ENCODE measurements around the gene FAM81A. TPM values are rescaled to one million over a fixed set of nuclear protein-coding genes. Genes with fewer than 3 reads are reported as not detected.
"Not testable (repeated sequence)": the region's sequence is repeated elsewhere in the genome, so short reads cannot be mapped to it uniquely, and the experiment has no call there.

FAM81A gene
- total and polyA plus RNA-seq, 3 experiments from 2014 or later = 0.83 to 0.97 TPM; not detected in 1

DNA sequence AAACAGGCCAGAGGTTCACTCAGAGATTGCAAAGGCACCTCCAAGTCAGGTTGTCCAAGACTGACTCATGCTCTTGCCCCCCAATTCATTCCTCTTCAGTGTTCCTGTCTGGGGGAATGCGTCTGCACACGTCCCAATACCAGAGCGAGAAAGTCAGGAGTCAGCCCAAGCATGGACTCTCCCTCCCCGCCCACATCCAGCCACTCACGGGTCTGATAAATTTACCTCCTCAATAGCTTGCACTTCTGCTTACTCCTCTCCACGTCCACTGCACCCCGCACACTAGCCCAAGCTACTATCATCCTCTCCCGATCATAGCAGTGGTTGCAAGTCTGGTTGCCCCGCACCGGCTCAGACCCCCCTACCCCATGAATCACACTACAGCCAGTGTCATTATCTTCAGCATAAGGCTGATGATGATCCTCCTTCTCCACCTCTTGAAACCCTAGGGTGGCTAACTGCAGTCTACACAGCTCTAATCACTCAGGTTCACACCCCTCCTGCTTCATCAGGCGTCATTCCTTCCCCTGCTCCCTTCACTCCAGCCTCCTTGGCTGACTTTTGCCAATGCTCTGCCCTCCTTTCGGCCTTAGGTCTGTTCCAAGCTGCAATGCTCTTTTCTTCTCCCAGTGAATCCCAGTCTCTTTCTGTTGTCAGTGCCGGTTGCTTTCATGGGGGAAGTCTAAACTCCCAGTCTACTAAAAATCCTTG lies 37.7 kb upstream of the FAM81A start:
- Mint-ChIP-seq H3K9me3 (no peaks in the 10 kb centered on the region), H3K4me3 (no peak overlapping the region), H3K27ac (no peak overlapping the region), H3K36me3 (peaks cover 0 to 3% (median 0%) of the 10 kb centered on the region in 3 donors), H3K27me3 (peaks cover 5 to 39% of the 10 kb centered on the region in 2 donors), H3K4me1 (peaks cover 0 to 4% (median 3%) of the 10 kb centered on the region in 3 donors)
- POLR2A ChIA-PET = no interaction called here
- CTCF ChIA-PET = interaction anchor here (1.1 kb wide), 1 partner anchor 13 kb away, joined by 3 read pairs; no protein-coding TSS in a partner anchor
- no peaks in the 10 kb centered on the region for H3K27me3 ChIP-seq (ENCODE audit: insufficient read depth, low read length, poor library complexity, severe bottlenecking)
- H3K27ac ChIP-seq (ENCODE audit: low read depth, low read length) = no peak overlapping the region
- no peaks in the 10 kb centered on the region for H3K4me1 ChIP-seq (ENCODE audit: insufficient read depth, low read length)
- DNase-seq = no peak
- no peaks in the 10 kb centered on the region for H3K36me3 ChIP-seq (ENCODE audit: insufficient read depth, low read length)
- H3K9me3 ChIP-seq (ENCODE audit: low read length) = no peaks in the 10 kb centered on the region
- no peak overlapping the region for H3K4me3 ChIP-seq (ENCODE audit: low read length)

DNA sequence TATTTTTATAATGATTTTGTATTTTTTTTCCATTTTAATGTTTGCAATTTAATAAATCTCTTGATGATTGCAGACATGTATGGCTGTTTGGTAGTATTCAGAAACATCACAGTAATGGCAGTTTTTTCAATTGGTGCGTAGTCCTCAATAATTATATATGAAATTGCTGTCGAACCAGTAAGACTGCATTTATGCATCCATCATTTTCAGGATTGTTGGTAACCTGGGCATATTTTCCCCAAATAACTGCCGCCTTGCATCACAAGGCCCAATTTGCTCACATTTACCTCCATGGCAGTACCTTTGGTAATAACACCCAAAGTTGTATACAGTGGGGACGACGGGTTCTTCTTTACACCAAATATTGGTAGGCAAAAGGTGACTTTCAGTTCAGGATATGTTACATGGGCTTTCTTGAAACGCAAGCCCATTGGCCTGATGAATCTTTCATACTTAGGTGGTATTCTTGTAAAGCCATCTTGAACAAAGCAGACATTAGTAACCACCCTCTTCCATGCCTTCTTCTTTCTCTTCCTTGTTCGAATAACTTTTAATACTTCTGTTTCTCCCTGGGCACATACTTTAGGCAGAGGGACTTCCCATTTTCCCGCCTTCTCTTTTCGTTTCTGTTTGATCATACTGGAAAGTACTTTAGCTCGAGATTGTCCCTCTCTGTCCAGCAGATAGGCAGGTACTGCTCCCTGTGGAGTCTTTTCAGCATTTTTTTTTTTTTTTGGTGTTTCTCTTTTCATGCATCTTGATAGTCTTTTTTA lies 36.7 kb upstream of the FAM81A start:
- POLR2A ChIA-PET; H3K27ac ChIP-seq (ENCODE audit: low read depth, low read length); H3K4me3 Mint-ChIP-seq; CTCF ChIA-PET; H3K4me1 Mint-ChIP-seq; H3K4me1 ChIP-seq (ENCODE audit: insufficient read depth, low read length); DNase-seq; H3K9me3 Mint-ChIP-seq; H3K4me3 ChIP-seq (ENCODE audit: low read length); H3K36me3 ChIP-seq (ENCODE audit: insufficient read depth, low read length); H3K27ac Mint-ChIP-seq; H3K36me3 Mint-ChIP-seq; H3K27me3 ChIP-seq (ENCODE audit: insufficient read depth, low read length, poor library complexity, severe bottlenecking); H3K9me3 ChIP-seq (ENCODE audit: low read length): not testable (repeated sequence)
- peaks cover under 1 to 35% of the 10 kb centered on the region in 2 donors for H3K27me3 Mint-ChIP-seq

DNA sequence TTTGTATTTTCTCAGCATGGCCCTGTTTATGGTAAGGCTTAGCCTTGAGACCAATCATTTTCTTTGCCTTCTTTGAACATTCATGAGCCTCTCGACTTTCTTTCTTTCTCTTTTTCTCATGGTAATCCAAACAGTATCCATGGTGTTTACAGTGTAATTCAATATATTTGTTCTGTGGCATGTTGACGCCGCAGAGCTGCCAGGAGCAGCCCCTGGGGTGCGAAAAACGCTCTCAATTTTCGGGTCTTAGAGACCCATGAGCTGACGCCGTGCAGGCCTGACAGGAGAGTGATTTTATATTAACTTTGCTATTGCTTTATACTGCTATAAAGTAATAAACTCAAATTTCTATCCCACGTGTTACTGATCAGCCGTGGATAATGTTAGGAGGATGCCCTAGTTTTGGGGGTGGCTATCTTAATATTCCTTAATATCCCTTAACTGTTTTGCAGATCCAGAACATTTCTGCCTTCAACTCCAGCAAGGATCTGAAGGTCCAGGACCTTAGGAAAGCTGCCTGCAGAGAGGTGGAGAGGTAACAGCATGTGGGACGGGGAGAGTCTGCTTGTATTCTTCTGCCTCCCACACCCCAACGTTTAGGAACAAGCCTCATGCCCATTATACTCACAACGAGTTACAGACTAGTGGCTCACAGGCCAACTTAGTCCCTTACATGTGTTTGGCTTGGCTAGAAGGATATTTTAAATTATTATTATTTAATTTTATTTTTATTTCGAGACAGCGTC lies 36.0 kb upstream of the FAM81A start:
- no peak overlapping the region for H3K27ac ChIP-seq (ENCODE audit: low read depth, low read length)
- Mint-ChIP-seq H3K36me3 (peaks cover 0 to 3% (median 0%) of the 10 kb centered on the region in 3 donors), H3K4me3 (no peak overlapping the region), H3K9me3 (no peaks in the 10 kb centered on the region), H3K27ac (no peak overlapping the region), H3K27me3 (peaks cover 0 to 27% of the 10 kb centered on the region in 2 donors), H3K4me1 (peaks cover 0 to 4% (median 3%) of the 10 kb centered on the region in 3 donors)
- no peaks in the 10 kb centered on the region for H3K9me3 ChIP-seq (ENCODE audit: low read length)
- ChIA-PET CTCF (no interaction called here), POLR2A (no interaction called here)
- no peak for DNase-seq
- no peak overlapping the region for H3K4me3 ChIP-seq (ENCODE audit: low read length)
- H3K27me3 ChIP-seq (ENCODE audit: insufficient read depth, low read length, poor library complexity, severe bottlenecking) = no peaks in the 10 kb centered on the region
- no peaks in the 10 kb centered on the region for H3K4me1 ChIP-seq (ENCODE audit: insufficient read depth, low read length)
- no peaks in the 10 kb centered on the region for H3K36me3 ChIP-seq (ENCODE audit: insufficient read depth, low read length)

DNA sequence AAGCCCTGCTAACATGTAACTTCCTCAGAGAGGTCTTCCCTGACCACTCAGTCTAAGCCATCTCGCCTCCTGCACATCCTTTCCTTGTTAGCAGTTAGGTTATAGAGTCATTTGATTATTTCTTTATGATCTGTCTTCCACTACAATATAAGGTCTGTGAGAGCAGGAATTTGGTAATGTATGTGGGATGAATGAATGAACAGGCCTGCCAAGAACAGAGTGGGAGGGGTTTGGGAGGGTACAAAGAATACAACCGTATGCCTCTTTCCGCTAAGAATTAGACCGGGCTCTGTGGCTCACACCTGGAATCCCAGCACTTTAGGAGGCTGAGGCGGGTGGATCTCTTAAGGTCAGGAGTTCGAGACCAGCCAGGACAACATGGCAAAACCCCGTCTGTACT lies 32.9 kb upstream of the FAM81A start:
- Histone ChIP-seq H3K4me1 (ENCODE audit: insufficient read depth, low read length) (no peaks in the 10 kb centered on the region), H3K27ac (ENCODE audit: low read depth, low read length) (no peak overlapping the region), H3K4me3 (ENCODE audit: low read length) (no peak overlapping the region), H3K27me3 (ENCODE audit: insufficient read depth, low read length, poor library complexity, severe bottlenecking) (no peaks in the 10 kb centered on the region), H3K36me3 (ENCODE audit: insufficient read depth, low read length) (no peaks in the 10 kb centered on the region), H3K9me3 (ENCODE audit: low read length) (no peaks in the 10 kb centered on the region)
- ChIA-PET CTCF (interaction anchor here (0.7 to 1.1 kb wide), 2 partner anchors 11 to 21 kb away, joined by 3 to 4 read pairs; no protein-coding TSS in a partner anchor), POLR2A (no interaction called here)
- no peak overlapping the region for H3K27ac Mint-ChIP-seq
- H3K9me3 Mint-ChIP-seq = no peaks in the 10 kb centered on the region
- peaks cover under 1 to 2% (median 2%) of the 10 kb centered on the region in 3 donors for H3K4me1 Mint-ChIP-seq
- H3K36me3 Mint-ChIP-seq = no peaks in the 10 kb centered on the region
- H3K4me3 Mint-ChIP-seq = no peak overlapping the region
- peaks cover 2 to 18% of the 10 kb centered on the region in 2 donors for H3K27me3 Mint-ChIP-seq
- no peak for DNase-seq

DNA sequence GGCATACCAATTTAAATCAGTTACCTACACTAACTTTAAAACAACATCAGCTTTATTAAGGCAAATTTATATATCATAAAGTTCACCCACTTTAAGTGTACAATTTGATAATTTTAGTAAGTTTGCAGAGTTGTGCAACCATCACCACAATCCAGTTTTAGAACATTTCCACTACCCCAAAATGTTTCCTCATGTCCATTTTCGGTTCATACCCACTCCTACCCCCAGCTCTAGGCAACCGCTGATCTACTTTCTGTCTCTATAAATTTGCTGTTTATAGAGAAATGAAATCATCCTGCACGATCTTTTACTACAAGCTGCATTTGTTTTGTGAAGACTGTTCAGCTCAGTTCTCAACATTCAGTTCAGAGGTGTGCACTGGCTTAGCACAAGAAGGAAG lies 31.5 kb upstream of the FAM81A start:
- ChIA-PET POLR2A (no interaction called here), CTCF (interaction anchor here (0.7 to 1.2 kb wide), 2 partner anchors 12 to 1859 kb away, joined by 3 read pairs; no protein-coding TSS in a partner anchor)
- DNase-seq = no peak
- H3K4me3 ChIP-seq (ENCODE audit: low read length) = no peak overlapping the region
- peaks cover 2 to 10% of the 10 kb centered on the region in 2 donors for H3K27me3 Mint-ChIP-seq
- no peak overlapping the region for H3K27ac ChIP-seq (ENCODE audit: low read depth, low read length)
- H3K9me3 Mint-ChIP-seq = no peaks in the 10 kb centered on the region
- no peaks in the 10 kb centered on the region for H3K4me1 ChIP-seq (ENCODE audit: insufficient read depth, low read length)
- no peaks in the 10 kb centered on the region for H3K27me3 ChIP-seq (ENCODE audit: insufficient read depth, low read length, poor library complexity, severe bottlenecking)
- H3K4me3 Mint-ChIP-seq = no peak overlapping the region
- no peak overlapping the region for H3K27ac Mint-ChIP-seq
- H3K9me3 ChIP-seq (ENCODE audit: low read length) = no peaks in the 10 kb centered on the region
- no peaks in the 10 kb centered on the region for H3K36me3 ChIP-seq (ENCODE audit: insufficient read depth, low read length)
- H3K4me1 Mint-ChIP-seq = peaks cover 7 to 10% (median 10%) of the 10 kb centered on the region in 3 donors
- no peaks in the 10 kb centered on the region for H3K36me3 Mint-ChIP-seq

DNA sequence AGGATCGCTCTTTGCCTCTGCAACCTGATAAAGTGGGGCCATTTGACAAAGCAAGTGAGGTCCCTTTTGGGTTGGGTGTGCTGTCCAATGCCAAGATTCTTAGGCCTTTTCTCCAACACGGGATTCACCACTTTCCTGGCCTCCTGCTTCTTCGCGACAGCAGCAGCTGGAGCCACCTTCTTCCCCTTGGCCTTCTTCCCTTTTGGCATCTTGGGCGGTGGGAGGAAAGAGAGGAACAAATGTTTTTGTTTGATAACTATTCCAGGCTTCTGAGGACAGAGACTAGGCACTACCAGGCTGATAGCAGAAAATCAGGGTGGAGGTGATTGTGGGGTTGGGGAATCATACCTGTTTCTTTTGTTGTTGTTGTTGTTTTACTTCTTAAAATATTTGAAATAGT lies 30.0 kb upstream of the FAM81A start:
- no peaks in the 10 kb centered on the region for H3K9me3 ChIP-seq (ENCODE audit: low read length)
- peaks cover 4% of the 10 kb centered on the region for H3K4me1 ChIP-seq (ENCODE audit: insufficient read depth, low read length)
- Mint-ChIP-seq H3K36me3 (no peaks in the 10 kb centered on the region), H3K9me3 (no peaks in the 10 kb centered on the region), H3K27me3 (peaks cover 3 to 5% of the 10 kb centered on the region in 2 donors), H3K4me3 (no peak overlapping the region), H3K4me1 (peaks cover 12 to 22% (median 18%) of the 10 kb centered on the region in 3 donors), H3K27ac (no peak overlapping the region)
- DNase-seq = no peak
- H3K4me3 ChIP-seq (ENCODE audit: low read length) = no peak overlapping the region
- no peaks in the 10 kb centered on the region for H3K36me3 ChIP-seq (ENCODE audit: insufficient read depth, low read length)
- no peak overlapping the region for H3K27ac ChIP-seq (ENCODE audit: low read depth, low read length)
- H3K27me3 ChIP-seq (ENCODE audit: insufficient read depth, low read length, poor library complexity, severe bottlenecking) = no peaks in the 10 kb centered on the region
- ChIA-PET CTCF (no interaction called here), POLR2A (no interaction called here)

DNA sequence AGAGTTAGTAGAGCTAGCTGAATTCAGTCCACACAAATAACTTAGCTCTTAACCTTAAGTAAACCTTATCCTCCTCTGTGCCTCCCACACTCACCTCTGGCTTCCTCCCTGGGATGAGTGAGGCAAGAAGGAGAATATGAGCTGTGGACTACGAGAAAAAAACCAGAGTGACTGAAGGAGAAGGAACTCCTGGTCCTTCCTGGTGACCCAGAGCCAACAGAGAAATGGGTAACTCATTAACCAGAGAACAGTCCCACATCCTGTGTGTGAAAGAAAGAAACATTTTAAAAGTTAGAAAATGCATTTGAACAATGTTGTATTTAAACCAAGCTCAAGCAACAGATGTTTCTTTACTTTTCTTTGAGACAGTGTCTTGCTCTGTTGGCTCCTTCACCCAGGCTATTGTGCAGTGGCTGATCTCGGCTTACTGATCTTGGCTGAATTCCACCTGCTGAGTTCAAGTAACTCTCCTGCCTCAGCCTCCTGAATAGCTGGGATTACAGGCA lies 27.5 kb upstream of the FAM81A start:
- H3K27me3 ChIP-seq (ENCODE audit: insufficient read depth, low read length, poor library complexity, severe bottlenecking) = no peaks in the 10 kb centered on the region
- Mint-ChIP-seq H3K36me3 (no peaks in the 10 kb centered on the region), H3K9me3 (no peaks in the 10 kb centered on the region), H3K4me3 (no peak overlapping the region), H3K27ac (peak overlapping the region in 1 of 8 donors; percentile 43), H3K27me3 (peaks cover 3 to 7% of the 10 kb centered on the region in 2 donors), H3K4me1 (peaks cover 20 to 29% (median 25%) of the 10 kb centered on the region in 3 donors)
- POLR2A ChIA-PET = no interaction called here
- H3K27ac ChIP-seq (ENCODE audit: low read depth, low read length) = no peak overlapping the region
- CTCF ChIA-PET = no interaction called here
- peaks cover 10% of the 10 kb centered on the region for H3K4me1 ChIP-seq (ENCODE audit: insufficient read depth, low read length)
- DNase-seq = no peak
- H3K4me3 ChIP-seq (ENCODE audit: low read length) = no peak overlapping the region
- no peaks in the 10 kb centered on the region for H3K36me3 ChIP-seq (ENCODE audit: insufficient read depth, low read length)
- no peaks in the 10 kb centered on the region for H3K9me3 ChIP-seq (ENCODE audit: low read length)

All from CD8-positive, alpha-beta memory T cell (primary cell).